GM18511 (cell line): ENCODE measurements around the gene PCARE.

Experiments used
- ATAC-seq: cut with Tn5 transposase; IDR thresholded peaks from one replicate; pipeline ENCODE4 v1.9.1; 2021; ENCODE audit warnings: mild to moderate bottlenecking, moderate library complexity; ENCODE audit not compliant: unreplicated experiment

PCARE gene

GRCh38 chr2:29012211-29012681, 62.1 kb downstream of the PCARE start:
- no peak for ATAC-seq
